ENCODE measurements around the gene CTNND2. TPM values are rescaled to one million over a fixed set of nuclear protein-coding genes. Genes with fewer than 3 reads are reported as not detected.

Gene CTNND2
- total RNA-seq, 2 experiments from 2014 or later: not detected

GRCh38 chr5:11715461-11716196, 188.6 kb downstream of the CTNND2 start:
- no peaks in the 10 kb centered on the region for H3K27me3 Mint-ChIP-seq
- CTCF ChIA-PET: no interaction called here
- no peaks in the 10 kb centered on the region for H3K9me3 Mint-ChIP-seq (ENCODE audit: low read depth)
- H3K4me1 Mint-ChIP-seq: no peaks in the 10 kb centered on the region
- no peak overlapping the region for H3K27ac Mint-ChIP-seq
- no peak overlapping the region for H3K4me3 Mint-ChIP-seq
- ATAC-seq: no peak
- H3K36me3 Mint-ChIP-seq: no peaks in the 10 kb centered on the region
- DNase-seq: no peak

- ATAC-seq (no peak), DNase-seq (no peak)
- Mint-ChIP-seq H3K9me3 (ENCODE audit: low read depth) (no peaks in the 10 kb centered on the region), H3K27me3 (no peaks in the 10 kb centered on the region), H3K36me3 (no peaks in the 10 kb centered on the region), H3K27ac (no peak overlapping the region), H3K4me1 (no peaks in the 10 kb centered on the region), H3K4me3 (no peak overlapping the region)
- CTCF ChIA-PET: no interaction called here
Measured at GRCh38 chr5:11711932-11712331, 192.3 kb downstream of the CTNND2 start.

- H3K27ac Mint-ChIP-seq: no peak overlapping the region
- DNase-seq: no peak
- no peaks in the 10 kb centered on the region for H3K36me3 Mint-ChIP-seq
- no peaks in the 10 kb centered on the region for H3K9me3 Mint-ChIP-seq (ENCODE audit: low read depth)
- H3K4me3 Mint-ChIP-seq: no peak overlapping the region
- no peaks in the 10 kb centered on the region for H3K4me1 Mint-ChIP-seq
- ATAC-seq: no peak
- CTCF ChIA-PET: no interaction called here
- no peaks in the 10 kb centered on the region for H3K27me3 Mint-ChIP-seq
Measured at GRCh38 chr5:11709021-11709420, 195.2 kb downstream of the CTNND2 start.

- H3K9me3 Mint-ChIP-seq (ENCODE audit: low read depth): no peaks in the 10 kb centered on the region
- DNase-seq (no peak), ATAC-seq (no peak)
- no peak overlapping the region for H3K4me3 Mint-ChIP-seq
- no peaks in the 10 kb centered on the region for H3K36me3 Mint-ChIP-seq
- CTCF ChIA-PET: no interaction called here
- no peak overlapping the region for H3K27ac Mint-ChIP-seq
- H3K4me1 Mint-ChIP-seq: no peaks in the 10 kb centered on the region
- no peaks in the 10 kb centered on the region for H3K27me3 Mint-ChIP-seq
Measured at GRCh38 chr5:11704916-11705315, 199.3 kb downstream of the CTNND2 start.

GRCh38 chr5:11700391-11700790, 203.9 kb downstream of the CTNND2 start:
- Mint-ChIP-seq H3K36me3 (no peaks in the 10 kb centered on the region), H3K27me3 (no peaks in the 10 kb centered on the region), H3K4me3 (no peak overlapping the region), H3K9me3 (ENCODE audit: low read depth) (no peaks in the 10 kb centered on the region), H3K4me1 (no peaks in the 10 kb centered on the region), H3K27ac (no peak overlapping the region)
- ATAC-seq: no peak
- CTCF ChIA-PET: no interaction called here
- DNase-seq: no peak

- no peaks in the 10 kb centered on the region for H3K36me3 Mint-ChIP-seq
- CTCF ChIA-PET: no interaction called here
- H3K27ac Mint-ChIP-seq: no peak overlapping the region
- H3K27me3 Mint-ChIP-seq: no peaks in the 10 kb centered on the region
- no peak overlapping the region for H3K4me3 Mint-ChIP-seq
- H3K4me1 Mint-ChIP-seq: no peaks in the 10 kb centered on the region
- no peaks in the 10 kb centered on the region for H3K9me3 Mint-ChIP-seq (ENCODE audit: low read depth)
- no peak for ATAC-seq
- DNase-seq: no peak
Measured at GRCh38 chr5:11692636-11693035, 211.6 kb downstream of the CTNND2 start.

- H3K4me1 Mint-ChIP-seq: no peaks in the 10 kb centered on the region
- DNase-seq (no peak), ATAC-seq (no peak)
- no peak overlapping the region for H3K27ac Mint-ChIP-seq
- no peaks in the 10 kb centered on the region for H3K36me3 Mint-ChIP-seq
- CTCF ChIA-PET: no interaction called here
- H3K4me3 Mint-ChIP-seq: no peak overlapping the region
- H3K27me3 Mint-ChIP-seq: no peaks in the 10 kb centered on the region
- H3K9me3 Mint-ChIP-seq (ENCODE audit: low read depth): peaks cover 3% of the 10 kb centered on the region
Measured at GRCh38 chr5:11687498-11687897, 216.7 kb downstream of the CTNND2 start.

GRCh38 chr5:11684607-11685006, 219.6 kb downstream of the CTNND2 start:
- Mint-ChIP-seq H3K27ac (no peak overlapping the region), H3K4me3 (no peak overlapping the region), H3K36me3 (no peaks in the 10 kb centered on the region), H3K9me3 (ENCODE audit: low read depth) (peaks cover 3% of the 10 kb centered on the region), H3K4me1 (no peaks in the 10 kb centered on the region), H3K27me3 (no peaks in the 10 kb centered on the region)
- ATAC-seq (no peak), DNase-seq (no peak)
- CTCF ChIA-PET: no interaction called here

GRCh38 chr5:11683666-11684065, 220.6 kb downstream of the CTNND2 start:
- CTCF ChIA-PET: no interaction called here

GRCh38 chr5:11681796-11682195, 222.4 kb downstream of the CTNND2 start:
- H3K4me1 Mint-ChIP-seq: no peaks in the 10 kb centered on the region
- no peaks in the 10 kb centered on the region for H3K27me3 Mint-ChIP-seq
- peaks cover 6% of the 10 kb centered on the region for H3K9me3 Mint-ChIP-seq (ENCODE audit: low read depth)
- DNase-seq: no peak
- no peaks in the 10 kb centered on the region for H3K36me3 Mint-ChIP-seq
- ATAC-seq: no peak
- H3K4me3 Mint-ChIP-seq: no peak overlapping the region
- H3K27ac Mint-ChIP-seq: no peak overlapping the region
- CTCF ChIA-PET: no interaction called here

More at GRCh38 chr5:11683666-11684065, 220.6 kb downstream of the CTNND2 start:
- no peak overlapping the region for H3K4me3 Mint-ChIP-seq
- no peaks in the 10 kb centered on the region for H3K27me3 Mint-ChIP-seq
- ATAC-seq (no peak), DNase-seq (no peak)
- H3K27ac Mint-ChIP-seq: no peak overlapping the region
- peaks cover 3% of the 10 kb centered on the region for H3K9me3 Mint-ChIP-seq (ENCODE audit: low read depth)
- H3K36me3 Mint-ChIP-seq: no peaks in the 10 kb centered on the region
- H3K4me1 Mint-ChIP-seq: no peaks in the 10 kb centered on the region

- Mint-ChIP-seq H3K4me1 (no peaks in the 10 kb centered on the region), H3K27ac (no peak overlapping the region), H3K36me3 (no peaks in the 10 kb centered on the region), H3K9me3 (ENCODE audit: low read depth) (peaks cover 5% of the 10 kb centered on the region), H3K27me3 (no peaks in the 10 kb centered on the region), H3K4me3 (no peak overlapping the region)
- CTCF ChIA-PET: no interaction called here
- no peak for ATAC-seq
- DNase-seq: no peak
Measured at GRCh38 chr5:11679676-11680075, 224.6 kb downstream of the CTNND2 start.

GRCh38 chr5:11675184-11675583, 229.1 kb downstream of the CTNND2 start:
- H3K9me3 Mint-ChIP-seq (ENCODE audit: low read depth): peaks cover 9% of the 10 kb centered on the region
- ATAC-seq (no peak), DNase-seq (no peak)
- no peak overlapping the region for H3K4me3 Mint-ChIP-seq
- H3K36me3 Mint-ChIP-seq: no peaks in the 10 kb centered on the region
- CTCF ChIA-PET: no interaction called here
- H3K4me1 Mint-ChIP-seq: no peaks in the 10 kb centered on the region
- no peaks in the 10 kb centered on the region for H3K27me3 Mint-ChIP-seq
- H3K27ac Mint-ChIP-seq: no peak overlapping the region

- DNase-seq: no peak
- ATAC-seq: no peak
- CTCF ChIA-PET: no interaction called here
Measured at GRCh38 chr5:11672385-11673085, 231.7 kb downstream of the CTNND2 start.

GRCh38 chr5:11658376-11658775, 245.9 kb downstream of the CTNND2 start:
- no peak overlapping the region for H3K27ac Mint-ChIP-seq
- H3K36me3 Mint-ChIP-seq: no peaks in the 10 kb centered on the region
- no peak for ATAC-seq
- CTCF ChIA-PET: no interaction called here
- H3K9me3 Mint-ChIP-seq (ENCODE audit: low read depth): peaks cover 4% of the 10 kb centered on the region
- no peak overlapping the region for H3K4me3 Mint-ChIP-seq
- H3K4me1 Mint-ChIP-seq: no peaks in the 10 kb centered on the region
- H3K27me3 Mint-ChIP-seq: no peaks in the 10 kb centered on the region
- no peak for DNase-seq

More at GRCh38 chr5:11672385-11673085, 231.7 kb downstream of the CTNND2 start:
- Mint-ChIP-seq H3K27ac (no peak overlapping the region), H3K4me1 (no peaks in the 10 kb centered on the region), H3K4me3 (no peak overlapping the region), H3K27me3 (no peaks in the 10 kb centered on the region), H3K36me3 (no peaks in the 10 kb centered on the region), H3K9me3 (ENCODE audit: low read depth) (peaks cover 13% of the 10 kb centered on the region)

Measured in activated CD8-positive, alpha-beta memory T cell treated with anti-CD3 and anti-CD28 coated beads, Interleukin-2, amount 10 ng/mL, durations not matched to agents 7 days and 5 days (primary cell).